ENCODE measurements around the gene CCNL2.
"Not testable (repeated sequence)": the region's sequence is repeated elsewhere in the genome, so short reads cannot be mapped to it uniquely, and the experiment has no call there.

The CCNL2 gene

DNA sequence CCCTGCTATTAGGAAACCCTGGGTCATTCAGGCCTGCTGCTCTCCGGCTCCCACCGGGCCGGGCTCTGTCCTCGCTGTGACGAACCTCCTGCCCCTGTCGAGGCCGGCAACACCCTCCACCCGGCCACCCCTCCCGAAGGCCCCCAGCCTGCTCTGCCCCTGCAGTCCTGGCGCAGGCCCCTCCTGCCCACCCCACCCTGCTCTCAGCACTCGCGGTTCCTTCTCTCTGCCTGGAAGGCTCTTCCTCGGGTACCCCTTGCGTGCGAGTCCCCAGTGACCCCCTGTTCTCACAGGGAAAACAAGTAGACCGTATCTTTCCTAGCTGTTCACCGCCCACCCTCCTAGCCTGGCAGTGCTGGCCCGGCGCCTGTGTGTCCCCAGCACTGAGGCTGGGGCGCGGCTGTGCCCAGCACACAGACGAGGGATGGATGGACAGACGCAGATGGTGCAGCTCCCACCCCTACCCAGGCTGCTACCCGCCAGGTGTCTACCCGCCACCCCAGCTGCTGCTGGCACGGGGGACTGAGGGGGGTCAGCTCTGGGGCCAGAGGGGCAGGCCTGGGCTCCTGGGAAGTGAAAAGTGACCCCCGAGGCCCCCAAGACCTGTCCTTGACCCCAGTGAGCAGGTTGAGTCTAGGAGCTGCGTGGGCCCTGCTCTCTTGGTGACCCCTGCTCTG, 33.3 kb upstream of the CCNL2 start:
- no peak for DNase-seq

DNA sequence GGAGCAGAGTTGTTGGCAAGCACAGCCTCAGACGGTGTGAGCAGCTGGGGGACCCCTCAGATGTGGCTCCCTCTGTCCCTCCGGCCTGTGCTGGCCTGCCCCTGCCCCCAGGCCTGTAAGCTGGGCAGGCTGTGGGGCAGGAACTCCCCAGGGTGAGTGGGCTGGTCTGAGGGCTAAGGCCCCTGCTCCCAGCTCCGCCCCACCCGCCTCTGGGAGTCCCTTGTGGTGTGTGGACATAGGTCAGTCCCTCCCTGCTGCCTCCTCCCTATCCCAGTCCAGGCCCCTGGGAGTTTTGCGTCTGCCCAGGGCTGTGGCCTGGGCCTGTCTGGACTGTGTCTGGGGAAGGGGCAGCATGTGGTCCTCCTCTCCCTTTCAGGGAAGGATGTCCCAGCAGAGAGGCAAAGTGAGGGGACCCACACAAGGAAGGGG, 32.7 kb upstream of the CCNL2 start:
- no peak for DNase-seq

DNA sequence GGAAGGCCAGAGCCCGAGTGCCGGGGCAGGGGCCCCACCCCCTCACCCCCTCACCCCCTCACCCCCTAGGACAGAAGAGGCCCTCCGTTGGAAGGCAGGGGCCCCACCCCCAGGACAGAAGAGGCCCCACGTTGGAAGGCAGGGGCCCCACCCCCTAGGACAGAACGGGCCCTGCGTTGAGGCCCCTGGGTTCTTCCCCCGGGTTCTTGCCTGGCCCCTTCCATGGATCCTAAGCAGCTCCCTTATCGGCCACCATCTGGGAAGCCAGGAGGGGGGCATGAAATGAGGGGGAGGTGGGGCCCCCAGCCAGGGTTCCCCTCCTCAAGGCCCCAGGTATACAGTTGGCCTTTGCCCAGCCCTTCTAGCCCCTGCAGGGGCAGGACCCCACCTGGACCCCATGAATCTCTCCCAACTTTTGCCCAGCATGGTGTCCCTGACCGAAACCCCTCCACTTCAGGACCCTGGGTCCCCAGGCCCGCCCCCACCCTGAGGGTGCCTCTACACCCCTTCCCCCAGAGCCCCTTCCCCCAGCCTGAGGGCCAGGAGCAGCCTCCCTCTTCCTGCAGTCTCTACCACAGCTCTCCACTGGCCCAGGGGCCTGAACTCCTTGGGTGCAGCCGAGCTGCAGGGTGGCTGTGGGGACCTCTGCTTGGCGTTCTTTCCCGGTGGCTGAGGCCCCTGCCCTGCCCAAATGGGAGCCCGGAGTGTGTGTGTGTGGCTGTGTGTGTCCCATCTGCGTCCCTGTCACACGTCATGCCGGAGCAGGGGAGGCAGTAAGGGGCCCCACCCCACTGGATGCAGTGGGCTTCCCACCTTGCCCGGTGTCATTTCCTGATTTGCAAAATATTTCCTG, 32.1 kb upstream of the CCNL2 start:
- no peak for DNase-seq

DNA sequence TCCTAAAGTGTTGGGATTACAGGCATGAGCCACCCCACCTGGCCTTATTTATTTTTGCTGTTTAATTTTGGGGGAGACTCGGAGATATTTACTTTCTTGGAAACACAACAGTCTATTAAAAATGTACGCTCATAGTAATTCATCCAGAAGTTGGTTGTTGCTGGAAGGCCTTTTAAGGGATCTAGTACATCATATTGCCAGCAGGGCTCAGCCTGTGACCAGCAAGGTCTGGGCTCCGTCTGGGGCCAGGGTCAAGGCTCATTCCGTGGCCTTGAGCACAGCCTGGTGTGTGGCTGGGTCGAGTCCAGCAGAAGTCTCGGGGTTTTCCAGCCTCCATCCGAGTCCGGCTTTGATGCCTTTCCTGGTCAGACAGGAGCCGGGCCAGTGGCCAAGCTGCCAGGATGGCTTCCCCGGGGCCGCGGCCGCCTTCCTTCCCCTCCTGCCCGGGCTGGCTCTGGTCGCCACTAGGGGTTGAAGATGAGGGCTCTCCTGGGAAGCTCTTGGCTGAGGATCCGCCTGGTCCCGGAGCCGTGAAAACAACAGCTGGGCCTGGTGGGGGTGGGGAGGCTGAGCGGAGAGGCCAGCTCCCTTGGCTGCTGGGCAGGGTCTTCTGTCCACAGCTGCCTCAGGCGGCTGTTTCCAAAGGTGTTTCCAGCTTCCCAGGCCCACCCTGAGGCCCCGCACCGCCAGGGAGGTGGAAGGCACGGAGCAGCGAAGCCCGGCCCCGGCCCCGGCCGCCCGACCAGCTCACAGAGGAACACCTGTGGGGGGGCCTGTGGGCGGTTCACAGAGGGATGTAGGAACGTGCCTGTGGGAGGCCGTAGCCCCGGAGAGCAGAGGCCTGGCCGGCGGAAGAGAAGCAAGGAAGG, 31.2 kb upstream of the CCNL2 start:
- DNase-seq: no peak

DNA sequence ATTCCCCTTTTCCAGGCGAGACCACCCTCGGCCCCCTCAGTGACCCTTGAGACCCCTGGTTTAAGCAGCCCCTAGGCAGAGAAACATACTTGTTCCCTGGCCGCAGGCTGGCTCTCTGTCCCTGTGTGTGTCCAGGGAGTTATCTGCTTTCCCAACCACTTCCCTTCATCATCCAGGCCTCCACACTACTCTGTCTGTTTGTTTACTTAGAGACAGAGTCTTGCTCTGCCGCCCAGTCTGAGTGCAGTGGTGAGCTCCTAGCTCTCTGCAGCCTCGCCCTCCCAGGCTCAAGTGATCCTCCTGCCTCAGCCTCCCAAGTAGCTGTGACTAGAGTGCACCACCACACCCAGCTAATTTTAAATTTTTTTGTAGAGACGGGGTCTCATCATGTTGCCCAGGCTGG, 30.5 kb upstream of the CCNL2 start:
- DNase-seq: no peak

DNA sequence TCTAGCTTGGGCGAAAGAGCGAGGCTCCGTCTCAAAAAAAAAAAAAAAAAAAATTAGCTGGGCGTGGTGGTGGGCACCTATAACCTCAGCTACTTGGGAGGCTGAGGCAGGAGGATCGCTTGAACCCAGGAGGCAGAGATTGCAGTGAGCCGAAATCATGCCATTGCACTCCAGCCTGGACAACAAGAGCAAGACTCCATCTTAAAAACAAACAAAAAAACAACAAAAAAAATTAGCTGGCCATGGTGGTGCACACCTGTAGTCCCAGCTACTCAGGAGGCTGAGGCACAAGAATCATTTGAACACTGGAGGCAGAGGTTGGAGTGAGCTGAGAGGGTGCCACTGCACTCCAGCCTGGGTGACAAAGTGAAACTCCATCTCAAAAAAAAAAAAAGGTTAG, 29.8 kb upstream of the CCNL2 start:
- DNase-seq: not testable (repeated sequence)

DNA sequence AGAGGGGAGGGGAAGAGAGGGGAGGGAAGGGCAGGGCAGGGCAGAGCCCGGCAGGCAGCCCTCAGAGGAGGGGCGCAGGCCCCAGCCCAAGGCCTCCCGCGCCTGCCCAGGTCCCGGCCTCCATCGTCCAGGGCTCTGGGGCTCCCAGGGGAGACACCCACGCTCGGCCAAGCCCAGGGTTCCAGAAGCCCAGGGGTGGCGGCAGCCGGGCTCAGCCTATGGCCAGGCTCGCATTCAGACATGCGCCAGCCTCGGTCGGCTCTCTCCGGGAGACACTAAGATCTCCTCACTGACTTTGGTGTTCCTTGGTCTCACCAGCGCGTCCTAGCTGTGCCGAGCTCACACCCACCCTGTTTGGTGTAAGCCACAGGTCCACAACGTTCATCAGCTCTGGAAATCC, 29.0 kb upstream of the CCNL2 start:
- no peak for DNase-seq

DNA sequence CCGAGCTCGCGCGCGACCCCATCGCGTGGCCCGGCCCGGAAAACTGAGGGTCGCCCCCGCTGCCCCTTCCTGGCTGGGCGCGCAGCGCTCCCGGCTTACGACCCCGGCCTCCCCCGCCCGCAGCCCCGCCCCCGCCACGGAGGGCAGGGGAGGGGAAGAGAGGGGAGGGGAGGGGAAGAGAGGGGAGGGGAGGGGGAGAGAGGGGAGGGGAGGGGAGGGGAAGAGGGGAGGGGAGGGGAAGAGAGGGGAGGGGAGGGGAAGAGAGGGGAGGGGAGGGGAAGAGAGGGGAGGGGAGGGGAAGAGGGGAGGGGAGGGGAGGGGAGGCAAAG, 28.6 kb upstream of the CCNL2 start:
- DNase-seq: no peak

DNA sequence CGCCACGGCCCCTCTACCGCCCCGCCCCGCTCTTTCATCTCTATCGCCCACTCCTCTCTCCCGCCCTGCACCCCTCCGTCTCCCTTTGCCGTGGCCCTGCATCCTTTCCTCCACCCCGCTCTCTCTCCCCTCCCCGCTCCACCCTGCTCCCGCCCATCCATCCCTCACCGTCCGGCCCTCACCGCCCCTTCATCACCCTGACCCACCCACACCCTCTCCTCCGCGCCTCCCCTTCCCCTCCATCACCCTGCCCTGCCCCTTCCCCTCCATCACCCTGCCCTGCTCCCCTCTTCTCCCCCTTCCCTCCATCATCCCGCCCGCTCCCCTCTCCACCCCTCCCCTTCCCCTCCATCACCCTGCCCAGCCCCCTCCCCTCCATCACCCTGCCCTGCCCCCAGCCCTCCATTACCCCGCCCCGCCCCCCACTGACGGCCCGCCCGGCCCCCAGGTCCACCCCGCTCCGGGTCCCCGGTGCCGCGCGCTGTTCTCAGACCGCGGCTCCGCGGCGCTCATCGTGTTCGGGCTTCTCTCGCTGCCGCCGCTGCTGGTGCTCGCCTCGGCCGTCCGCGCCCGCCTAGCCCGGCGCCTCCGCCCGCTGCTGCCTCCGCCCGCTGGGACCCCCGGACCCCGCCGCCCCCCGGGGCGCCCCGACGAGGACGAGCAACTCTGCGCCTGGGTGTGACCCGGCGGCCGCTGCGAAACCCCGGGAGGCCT, 28.1 kb upstream of the CCNL2 start:
- no peak for DNase-seq

DNA sequence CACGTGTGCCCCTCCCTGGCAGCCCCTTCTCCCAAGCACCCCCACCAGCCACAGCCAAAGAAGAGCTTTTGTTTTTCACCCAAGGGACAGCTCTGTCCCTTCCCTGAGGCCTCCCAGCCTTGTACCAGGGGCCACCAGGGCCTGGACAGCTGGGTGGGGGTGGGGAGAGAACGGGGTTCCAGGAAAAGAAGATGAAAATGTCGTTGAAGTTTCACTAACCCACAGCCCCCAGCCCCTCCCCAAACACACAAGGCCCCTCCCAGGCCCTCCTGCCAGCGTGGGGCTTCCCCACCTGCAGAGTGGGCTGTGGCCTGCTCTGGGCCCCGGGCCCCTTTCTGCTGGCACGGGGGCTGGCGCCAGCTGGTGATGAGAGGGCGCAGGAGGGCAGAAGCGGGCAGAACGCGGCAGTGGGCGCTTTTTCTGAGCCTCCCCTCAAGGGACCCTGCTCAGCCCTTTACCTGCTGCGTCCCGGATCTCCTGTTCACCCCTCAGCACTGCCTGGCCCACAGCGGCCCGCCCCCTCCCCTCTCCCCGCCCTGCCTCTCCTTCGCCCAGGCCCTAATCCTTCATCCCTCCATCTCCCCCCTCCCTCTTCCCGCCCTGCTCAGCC, 27.5 kb upstream of the CCNL2 start:
- no peak for DNase-seq

DNA sequence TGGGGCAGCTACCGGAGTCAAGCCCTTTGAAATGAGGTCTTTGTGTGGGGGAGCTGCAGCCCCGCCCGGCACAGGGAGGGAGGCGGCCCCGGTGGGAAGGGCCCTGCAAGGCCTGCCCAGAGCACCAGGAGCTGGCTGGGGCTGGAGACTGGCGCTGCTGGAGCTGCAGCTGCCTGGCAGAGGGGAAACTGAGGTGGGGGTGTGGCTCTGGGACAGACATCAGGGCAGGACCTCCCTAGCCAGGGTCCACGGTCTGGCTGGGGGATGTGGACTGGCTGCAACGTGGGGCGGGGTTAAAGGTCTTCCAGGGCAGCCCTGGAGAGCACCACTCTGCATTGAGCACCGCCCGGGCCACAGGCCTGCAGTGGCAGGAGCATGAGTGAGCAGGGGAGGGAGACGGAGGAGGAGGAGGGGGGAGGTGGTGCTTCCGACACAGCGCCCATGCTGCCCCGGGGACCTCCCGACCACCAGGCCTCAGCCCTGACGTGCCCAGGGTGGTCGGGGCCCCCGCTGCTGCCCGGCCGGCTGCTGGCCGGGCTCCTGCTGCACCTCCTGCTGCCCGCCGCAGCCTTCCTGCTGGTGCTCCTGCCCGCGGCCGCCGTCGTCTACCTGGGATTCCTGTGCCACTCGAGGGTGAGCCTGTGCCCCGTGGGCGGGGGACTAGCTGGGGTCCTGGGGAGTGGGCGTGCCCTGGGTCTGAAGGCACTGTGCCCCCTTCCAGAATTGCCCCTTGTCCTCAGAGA, 26.8 kb upstream of the CCNL2 start:
- DNase-seq: no peak

DNA sequence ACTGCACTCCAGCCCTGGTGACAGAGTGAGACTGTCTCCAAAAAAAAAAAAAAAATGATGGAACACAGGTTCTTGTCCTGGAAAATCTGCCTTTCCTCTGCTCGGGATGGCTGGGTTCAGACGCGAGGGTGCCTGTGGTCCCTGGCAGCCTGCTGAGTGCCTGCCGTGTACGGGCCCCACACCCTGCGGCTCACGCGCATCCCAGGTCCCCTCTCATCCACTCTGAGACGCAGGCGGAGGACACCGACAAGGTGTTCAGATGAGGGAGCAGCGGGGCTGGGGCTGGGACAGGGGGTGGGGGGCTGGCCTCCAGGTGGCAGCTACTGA, 26.3 kb upstream of the CCNL2 start:
- DNase-seq: no peak

DNA sequence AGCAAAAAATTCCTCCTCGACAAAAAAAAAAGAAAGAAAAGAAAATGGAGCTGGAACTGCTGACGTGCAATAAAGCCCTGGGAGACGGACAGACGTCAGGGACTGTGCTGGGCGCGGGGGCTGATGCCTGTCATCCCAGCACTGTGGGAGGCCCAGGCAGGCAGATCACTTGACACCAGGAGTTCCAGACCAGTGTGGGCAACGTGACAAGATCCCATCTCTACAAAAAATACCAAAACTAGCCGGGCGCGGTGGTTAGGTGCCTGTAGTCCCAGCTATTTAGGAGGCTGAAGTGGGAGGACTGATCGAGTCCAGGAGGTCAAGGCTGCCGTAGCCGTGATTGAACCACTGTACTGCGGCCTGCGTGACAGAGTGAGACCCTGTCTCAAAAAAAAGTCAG, 25.6 kb upstream of the CCNL2 start:
- DNase-seq: no peak

DNA sequence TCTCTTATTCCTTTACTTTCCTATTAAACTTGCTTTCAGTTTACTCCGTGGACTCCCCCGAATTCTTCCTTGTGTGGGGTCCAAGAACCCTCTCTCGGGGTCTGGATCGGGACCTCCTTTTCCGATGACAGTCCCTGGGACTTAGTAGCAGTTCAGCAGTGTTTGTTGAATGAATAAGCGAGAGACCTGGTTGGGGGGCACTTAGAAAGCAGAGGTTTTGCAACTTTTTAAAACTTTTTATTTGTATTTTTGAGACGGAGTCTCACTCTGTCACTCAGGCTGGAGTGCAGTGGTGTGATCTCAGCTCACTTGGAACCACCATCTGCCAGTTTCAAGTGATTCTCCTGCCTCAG, 24.1 kb upstream of the CCNL2 start:
- no peak for DNase-seq

DNA sequence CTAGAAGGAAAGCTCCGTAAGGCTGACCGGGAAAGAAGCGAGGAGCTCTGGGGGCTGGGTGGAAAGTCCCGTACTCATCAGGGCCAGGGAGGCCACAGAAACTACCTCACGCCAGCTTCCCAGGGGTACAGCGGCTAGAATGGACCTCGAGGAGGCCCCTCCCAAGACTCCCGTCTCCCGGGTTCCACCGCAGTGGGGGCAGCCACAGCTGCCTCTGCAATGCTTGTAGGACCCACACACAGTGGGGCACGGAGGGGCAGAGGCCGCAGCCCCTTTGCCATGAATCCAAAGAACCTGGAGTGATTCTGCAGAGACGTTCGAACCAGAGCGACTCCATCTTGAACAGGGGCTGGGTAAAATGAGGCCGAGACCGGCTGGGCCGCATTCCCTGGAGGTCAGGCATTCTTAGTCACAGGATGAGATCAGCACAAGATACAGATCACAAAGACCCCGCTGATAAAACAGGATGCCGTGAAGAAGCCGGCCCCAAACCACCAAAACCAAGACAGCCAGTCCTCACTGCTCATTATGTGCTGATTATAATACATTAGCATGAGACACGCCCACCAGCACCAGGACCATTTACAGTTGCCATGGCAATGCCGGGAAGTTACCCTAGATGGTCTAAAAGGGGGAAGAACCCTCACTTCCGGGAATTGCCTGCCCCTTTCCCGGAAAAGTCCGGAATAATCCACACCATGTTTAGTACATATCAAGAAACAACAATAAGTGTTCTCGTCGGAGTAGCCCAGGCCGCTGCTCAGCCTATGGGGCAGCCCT, 23.5 kb upstream of the CCNL2 start:
- DNase-seq: no peak

DNA sequence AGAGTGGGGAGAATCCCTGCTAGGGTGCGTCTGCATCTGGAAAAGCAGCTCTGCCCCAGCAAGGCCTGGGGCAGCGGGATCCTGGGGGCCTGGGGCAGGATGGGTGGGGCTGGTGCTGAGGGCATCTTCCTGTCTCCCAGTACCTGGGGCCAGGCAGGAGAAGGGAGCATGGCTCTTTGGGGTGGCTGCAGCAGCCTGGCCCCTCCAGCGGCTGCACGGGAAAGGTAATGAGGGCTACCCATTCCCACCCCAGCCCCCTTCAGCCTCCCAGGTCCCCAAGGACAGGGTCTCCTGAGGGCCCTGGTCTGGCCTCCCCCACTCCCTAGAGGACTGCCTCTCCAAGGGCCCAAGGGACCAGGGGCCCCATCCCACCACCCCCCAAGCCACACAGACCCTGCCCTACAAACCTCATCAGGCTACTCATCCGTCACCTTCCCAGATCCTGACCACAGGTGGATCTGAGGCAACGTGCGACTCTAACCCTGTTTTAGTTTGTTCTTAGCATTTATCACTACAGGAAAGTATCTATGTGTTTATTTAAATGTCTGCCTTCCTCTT, 22.9 kb upstream of the CCNL2 start:
- DNase-seq: no peak

DNA sequence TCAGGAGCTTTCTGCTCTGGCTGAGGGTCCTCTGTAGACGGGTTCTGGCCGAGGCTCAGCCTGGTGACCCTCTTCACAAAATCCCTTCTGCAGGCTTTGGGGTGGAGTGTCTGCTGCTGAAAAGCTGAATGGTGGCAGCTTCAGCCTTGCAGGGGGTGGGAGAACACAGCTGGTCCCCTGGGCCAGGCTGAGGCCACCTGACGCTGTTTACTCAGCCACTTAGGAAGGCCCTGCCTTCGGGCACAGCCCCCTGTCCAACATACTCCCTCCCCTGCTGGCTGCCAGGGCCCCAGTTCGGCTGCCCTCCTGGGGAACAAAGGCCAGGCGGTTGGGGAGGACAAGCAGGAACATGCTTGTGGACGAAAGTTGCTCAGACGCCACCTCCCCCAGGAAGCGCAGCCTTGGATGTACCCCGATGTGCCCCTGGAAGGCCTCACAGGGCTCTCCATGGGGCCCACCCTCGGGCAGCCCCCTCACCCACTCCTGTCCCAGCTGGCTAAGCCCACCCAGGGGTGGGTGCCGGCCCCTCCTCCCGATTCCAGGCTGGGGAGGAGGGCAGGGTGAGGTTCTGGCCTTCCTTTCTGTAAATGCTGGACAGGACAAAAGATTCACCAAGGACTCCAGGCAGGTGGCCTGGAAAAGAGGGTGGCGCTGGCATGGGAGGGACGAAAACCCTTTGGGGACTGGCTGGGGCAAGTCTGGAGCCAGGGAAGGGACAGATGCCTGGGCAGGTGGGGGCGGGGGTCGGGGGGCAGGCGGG, 22.2 kb upstream of the CCNL2 start, which contains the start of gene ANKRD65:
Gene ANKRD65, minus strand, starts transcription at position 130 of the 760 bp plus-strand sequence. CDS start 271 bp downstream, outside the sequence.
- no peak for DNase-seq

DNA sequence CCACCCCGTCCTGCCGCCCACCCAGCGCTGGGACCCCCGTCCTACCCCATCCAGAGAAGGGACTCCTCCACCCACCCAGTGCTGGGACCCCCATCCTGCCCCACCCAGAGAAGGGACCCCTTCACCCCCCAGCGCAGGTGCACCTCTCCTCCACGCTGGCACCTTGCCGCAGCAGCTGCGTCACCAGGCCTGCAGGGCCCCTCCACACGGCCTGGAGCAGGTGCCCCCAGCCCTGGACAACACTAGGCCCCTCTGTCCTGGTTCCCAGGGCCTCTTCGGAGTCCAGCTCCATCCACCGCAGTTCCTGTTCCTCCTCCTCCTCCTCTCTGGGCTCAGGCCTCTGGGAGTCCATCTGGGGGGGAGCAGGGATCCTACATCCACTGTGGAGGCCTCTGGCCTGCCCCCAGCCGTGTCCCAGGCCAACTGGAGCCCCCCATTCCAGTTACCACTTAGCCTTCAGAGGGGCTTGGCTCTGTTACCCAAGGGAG, 21.6 kb upstream of the CCNL2 start:
- no peak for DNase-seq

DNA sequence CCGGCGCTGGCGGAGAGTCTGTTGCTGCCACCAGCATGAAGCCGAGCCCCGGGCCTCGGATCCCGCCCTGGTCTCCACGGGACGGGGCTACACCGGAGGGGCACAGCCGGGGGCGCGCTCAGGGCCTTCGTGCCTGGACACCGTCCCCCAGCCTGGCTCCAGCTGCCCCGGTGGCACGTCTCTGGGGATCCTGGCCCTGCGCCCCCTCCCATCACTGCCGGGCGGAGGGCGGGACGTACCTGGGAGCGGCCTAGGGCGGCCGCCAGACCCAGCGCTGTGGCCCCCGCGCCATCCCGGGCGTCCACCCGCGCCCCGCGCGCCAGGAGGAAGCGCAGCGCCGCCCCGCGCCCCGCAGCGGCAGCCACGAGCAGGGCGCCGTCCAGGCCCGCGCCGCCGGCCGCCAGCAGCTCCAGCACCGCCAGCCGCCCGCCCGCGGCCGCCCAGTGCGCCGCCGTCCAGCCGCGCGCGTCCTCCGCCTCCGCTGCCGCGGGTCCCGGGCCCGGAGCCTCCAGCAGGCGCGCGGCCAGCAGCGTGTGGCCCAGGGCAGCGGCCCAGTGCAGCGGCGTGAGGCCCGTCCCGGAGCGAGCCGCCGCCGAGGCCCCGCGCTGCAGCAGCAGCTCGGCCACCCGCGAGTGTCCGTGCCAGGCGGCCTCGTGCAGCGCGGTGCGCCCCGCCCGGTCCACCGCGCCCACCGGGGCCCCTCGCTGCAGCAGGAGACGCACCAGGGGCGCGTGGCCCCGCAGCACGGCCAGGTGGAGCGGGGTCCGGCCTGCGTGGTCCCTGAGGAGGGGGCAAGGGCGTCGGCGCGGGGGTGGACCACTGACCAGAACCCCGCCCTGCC, 20.9 kb upstream of the CCNL2 start:
- DNase-seq: no peak

Data from activated naive CD4-positive, alpha-beta T cell treated with Interleukin-2 at 50 U/mL for 16 hours (primary cell).